ENCODE data around the gene BNC2. TPM values are rescaled to one million over a fixed set of nuclear protein-coding genes. Genes with fewer than 3 reads are reported as not detected.

The BNC2 gene
- total RNA-seq, 6 experiments from 2014 or later: 0.22 to 0.80 (median 0.36) TPM

DNA sequence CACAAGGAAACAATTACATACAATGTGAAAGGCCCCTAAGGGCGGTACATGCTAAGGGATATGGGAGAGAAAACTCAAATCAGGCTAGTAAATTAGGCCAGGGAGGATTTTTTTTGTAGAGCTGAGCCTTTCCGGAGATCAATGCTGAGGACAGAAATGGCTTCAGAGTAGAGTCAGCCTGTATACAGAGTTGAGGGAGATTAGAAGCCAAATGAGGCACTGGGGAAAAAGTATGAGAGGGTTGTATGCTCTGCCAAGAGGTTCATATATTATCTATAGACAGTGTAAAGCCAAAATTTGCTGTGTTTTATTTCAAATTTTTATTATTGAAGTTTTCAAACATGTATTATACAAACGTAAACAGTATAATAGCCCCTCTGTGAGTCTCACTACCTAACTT lies 103.1 kb downstream of the BNC2 start:
- Histone ChIP-seq H3K36me3 (no peaks in the 10 kb centered on the region), H3K4me1 (no peaks in the 10 kb centered on the region), H3K4me3 (no peak overlapping the region), H3K9me3 (no peaks in the 10 kb centered on the region), H3K27ac (no peak overlapping the region), H3K27me3 (no peaks in the 10 kb centered on the region)
- DNase-seq (no peak), ATAC-seq (no peak)
- WGBS (ENCODE audit: insufficient coverage, low coverage, low lambda C conversion rate, missing lambda C conversion rate): 65% methylated on average over 3 of the region's 3 CpGs
- intact Hi-C loops (cut with DNase I): no loop called here
- TF ChIP-seq, protein P1, sequence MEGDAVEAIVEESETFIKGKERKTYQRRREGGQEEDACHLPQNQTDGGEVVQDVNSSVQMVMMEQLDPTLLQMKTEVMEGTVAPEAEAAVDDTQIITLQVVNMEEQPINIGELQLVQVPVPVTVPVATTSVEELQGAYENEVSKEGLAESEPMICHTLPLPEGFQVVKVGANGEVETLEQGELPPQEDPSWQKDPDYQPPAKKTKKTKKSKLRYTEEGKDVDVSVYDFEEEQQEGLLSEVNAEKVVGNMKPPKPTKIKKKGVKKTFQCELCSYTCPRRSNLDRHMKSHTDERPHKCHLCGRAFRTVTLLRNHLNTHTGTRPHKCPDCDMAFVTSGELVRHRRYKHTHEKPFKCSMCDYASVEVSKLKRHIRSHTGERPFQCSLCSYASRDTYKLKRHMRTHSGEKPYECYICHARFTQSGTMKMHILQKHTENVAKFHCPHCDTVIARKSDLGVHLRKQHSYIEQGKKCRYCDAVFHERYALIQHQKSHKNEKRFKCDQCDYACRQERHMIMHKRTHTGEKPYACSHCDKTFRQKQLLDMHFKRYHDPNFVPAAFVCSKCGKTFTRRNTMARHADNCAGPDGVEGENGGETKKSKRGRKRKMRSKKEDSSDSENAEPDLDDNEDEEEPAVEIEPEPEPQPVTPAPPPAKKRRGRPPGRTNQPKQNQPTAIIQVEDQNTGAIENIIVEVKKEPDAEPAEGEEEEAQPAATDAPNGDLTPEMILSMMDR (IDR thresholded peaks at IDR 0.05): no peak

DNA sequence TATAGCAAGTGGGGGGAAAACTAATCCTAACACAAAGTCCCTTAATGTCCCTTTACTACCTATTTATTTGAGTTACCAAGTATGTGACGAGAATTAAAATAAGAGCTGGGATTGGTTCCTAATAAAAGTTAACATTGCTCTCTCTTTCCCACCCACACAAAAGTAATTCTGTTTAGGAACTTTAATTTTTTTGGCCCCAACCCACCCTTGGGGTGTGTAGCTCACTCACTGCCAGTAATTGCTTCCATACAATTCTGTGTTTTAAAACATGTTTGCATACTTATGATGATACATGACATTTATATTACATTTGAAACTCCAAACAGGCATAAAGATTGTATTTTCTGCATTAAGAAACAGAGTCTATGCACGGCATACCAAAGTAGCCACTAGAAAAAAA lies 106.5 kb downstream of the BNC2 start:
- Histone ChIP-seq H3K4me1 (no peaks in the 10 kb centered on the region), H3K36me3 (no peaks in the 10 kb centered on the region), H3K4me3 (no peak overlapping the region), H3K27ac (no peak overlapping the region), H3K9me3 (no peaks in the 10 kb centered on the region), H3K27me3 (no peaks in the 10 kb centered on the region)
- WGBS (ENCODE audit: insufficient coverage, low coverage, low lambda C conversion rate, missing lambda C conversion rate): 66% methylated on average over 2 of the region's 2 CpGs
- no peak for TF ChIP-seq POLR2A (IDR thresholded peaks at IDR 0.05)
- TF ChIP-seq, protein P1 (IDR thresholded peaks at IDR 0.05): no peak
- DNase-seq: no peak
- intact Hi-C loops (cut with DNase I): no loop called here
- no peak for ATAC-seq

DNA sequence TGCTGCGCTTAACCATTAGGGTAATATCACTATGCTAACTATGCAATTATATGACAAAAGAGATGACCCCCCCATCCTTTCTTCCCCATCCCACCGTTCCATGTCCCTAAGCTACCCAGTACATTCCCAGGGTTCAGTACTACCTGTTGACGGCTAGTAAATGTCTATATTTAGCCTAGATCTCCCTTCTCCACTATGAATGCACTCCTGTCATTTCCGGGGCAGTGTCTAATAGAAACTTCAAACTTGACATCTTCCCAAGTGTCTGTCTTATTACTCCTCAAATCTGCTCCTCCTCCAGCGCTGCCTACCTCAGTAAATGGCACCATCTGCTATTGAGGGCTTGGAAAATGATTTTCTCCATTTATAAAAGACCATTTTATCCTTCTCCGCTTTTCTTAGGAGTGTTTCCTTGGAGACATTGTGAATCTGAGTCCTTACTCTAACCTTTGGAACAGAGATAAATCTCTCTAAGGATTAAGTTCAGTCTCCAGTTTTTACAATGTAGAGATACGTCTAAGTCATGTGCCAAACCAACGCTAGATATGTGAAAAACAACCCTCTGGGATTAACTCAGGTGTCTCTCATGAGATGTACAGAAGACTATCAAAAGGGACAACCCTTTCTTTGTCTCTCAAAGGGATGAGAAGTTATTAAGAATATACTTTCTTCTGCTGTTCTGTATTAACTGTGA lies 114.9 kb downstream of the BNC2 start:
- H3K4me3 ChIP-seq: no peak overlapping the region
- TF ChIP-seq POLR2A (IDR thresholded peaks at IDR 0.05): no peak
- TF ChIP-seq, protein P1 (IDR thresholded peaks at IDR 0.05): no peak
- DNase-seq: no peak
- ATAC-seq: no peak
- H3K36me3 ChIP-seq: no peaks in the 10 kb centered on the region
- H3K4me1 ChIP-seq: no peaks in the 10 kb centered on the region
- WGBS (ENCODE audit: insufficient coverage, low coverage, low lambda C conversion rate, missing lambda C conversion rate): 62% methylated on average over 8 of the region's 8 CpGs
- no peaks in the 10 kb centered on the region for H3K27me3 ChIP-seq
- intact Hi-C loops (cut with DNase I): no loop called here
- H3K9me3 ChIP-seq: no peaks in the 10 kb centered on the region
- H3K27ac ChIP-seq: no peak overlapping the region

DNA sequence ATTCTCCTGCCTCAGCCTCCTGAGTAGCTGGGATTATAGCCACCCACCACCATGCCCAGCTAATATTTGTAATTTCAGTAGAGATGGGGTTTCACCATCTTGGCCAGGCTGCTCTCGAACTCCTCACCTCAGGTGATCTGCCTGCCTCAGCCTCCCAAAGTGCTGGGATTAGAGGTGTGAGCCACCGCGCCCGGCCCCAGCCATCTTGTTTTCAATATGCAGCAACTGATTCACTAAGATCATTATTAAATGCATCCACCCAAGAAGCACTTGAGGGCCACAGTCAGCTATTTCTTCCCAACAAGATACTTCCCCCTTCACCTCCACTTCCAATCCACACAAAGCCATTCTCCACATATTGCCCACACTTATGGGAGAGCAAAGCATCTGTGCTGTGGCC lies 115.8 kb downstream of the BNC2 start:
- Histone ChIP-seq H3K27me3 (no peaks in the 10 kb centered on the region), H3K4me1 (no peaks in the 10 kb centered on the region), H3K9me3 (no peaks in the 10 kb centered on the region), H3K36me3 (no peaks in the 10 kb centered on the region), H3K4me3 (no peak overlapping the region), H3K27ac (no peak overlapping the region)
- DNase-seq (no peak), ATAC-seq (no peak)
- WGBS (ENCODE audit: insufficient coverage, low coverage, low lambda C conversion rate, missing lambda C conversion rate): 84% methylated on average over 4 of the region's 4 CpGs
- no peak for TF ChIP-seq POLR2A (IDR thresholded peaks at IDR 0.05)
- TF ChIP-seq, protein P1 (IDR thresholded peaks at IDR 0.05): no peak
- intact Hi-C loops (cut with DNase I): no loop called here

All from right lobe of liver (tissue), 6 donors.